GM13976 (cell line): ENCODE results near the gene KCNV2.

Experiments used
- DNase-seq: peaks from one replicate; pipeline ENCODE4 v3.0.0; 2012; ENCODE audit warnings: low spot score
- in situ Hi-C: fragments of 300-500 bp; cut with MboI; formaldehyde crosslinking; loops from one replicate; pipeline ENCODE4 v1.12.0; 2022; ENCODE audit warnings: low sequenced_read_pairs, mixed read lengths, inconsistent platforms; ENCODE audit not compliant: unreplicated experiment
- TF ChIP-seq, protein P1 (sequence below): IDR thresholded peaks from 2 replicates; pipeline ENCODE4 v1.5.1; 2012; ENCODE audit warnings: borderline replicate concordance, mild to moderate bottlenecking; ENCODE audit not compliant: insufficient read depth; ENCODE audit errors: extremely low read depth, missing control alignments, control extremely low read depth

KCNV2 gene

DNA sequence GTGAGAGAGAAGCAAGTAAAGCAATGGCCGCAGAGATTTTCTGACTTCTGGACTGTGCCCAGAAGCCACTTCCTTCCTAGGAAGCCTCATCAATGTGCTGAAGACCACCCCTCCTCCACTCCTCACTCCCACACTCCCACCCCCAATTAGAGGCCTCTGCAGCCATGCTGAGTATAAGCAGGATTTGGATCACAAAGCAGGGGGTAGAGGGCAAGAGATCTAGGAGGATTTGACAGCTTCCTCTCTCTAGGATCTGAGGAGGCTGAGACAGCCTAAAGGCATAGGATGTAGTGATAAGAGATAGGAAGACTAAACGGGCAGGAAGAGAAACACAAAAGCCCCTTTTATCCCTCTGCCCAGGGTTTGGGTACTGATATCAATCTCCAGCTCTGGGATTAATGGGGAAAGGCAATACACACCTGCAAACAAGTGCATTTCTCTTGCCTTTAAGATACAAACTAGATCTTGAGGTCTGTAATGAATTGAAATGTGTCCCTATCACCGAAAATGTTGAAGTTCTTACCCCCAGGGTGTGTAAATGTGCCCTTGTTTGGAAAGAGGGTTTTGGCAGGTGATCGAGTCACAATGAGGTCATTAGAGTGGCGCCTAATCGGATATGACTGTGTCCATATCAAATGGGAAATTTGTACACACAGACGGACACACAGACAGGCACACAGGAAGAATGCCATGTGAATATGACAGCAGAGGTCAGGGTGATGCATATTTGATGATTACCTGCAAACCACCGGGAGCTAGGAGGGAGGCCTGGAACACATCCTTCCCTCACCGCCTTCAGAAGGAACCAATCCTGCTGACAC, 28.5 kb downstream of the KCNV2 start:
- in situ Hi-C loops, result no loop called here
- TF ChIP-seq, protein P1, sequence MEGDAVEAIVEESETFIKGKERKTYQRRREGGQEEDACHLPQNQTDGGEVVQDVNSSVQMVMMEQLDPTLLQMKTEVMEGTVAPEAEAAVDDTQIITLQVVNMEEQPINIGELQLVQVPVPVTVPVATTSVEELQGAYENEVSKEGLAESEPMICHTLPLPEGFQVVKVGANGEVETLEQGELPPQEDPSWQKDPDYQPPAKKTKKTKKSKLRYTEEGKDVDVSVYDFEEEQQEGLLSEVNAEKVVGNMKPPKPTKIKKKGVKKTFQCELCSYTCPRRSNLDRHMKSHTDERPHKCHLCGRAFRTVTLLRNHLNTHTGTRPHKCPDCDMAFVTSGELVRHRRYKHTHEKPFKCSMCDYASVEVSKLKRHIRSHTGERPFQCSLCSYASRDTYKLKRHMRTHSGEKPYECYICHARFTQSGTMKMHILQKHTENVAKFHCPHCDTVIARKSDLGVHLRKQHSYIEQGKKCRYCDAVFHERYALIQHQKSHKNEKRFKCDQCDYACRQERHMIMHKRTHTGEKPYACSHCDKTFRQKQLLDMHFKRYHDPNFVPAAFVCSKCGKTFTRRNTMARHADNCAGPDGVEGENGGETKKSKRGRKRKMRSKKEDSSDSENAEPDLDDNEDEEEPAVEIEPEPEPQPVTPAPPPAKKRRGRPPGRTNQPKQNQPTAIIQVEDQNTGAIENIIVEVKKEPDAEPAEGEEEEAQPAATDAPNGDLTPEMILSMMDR, result no peak

DNA sequence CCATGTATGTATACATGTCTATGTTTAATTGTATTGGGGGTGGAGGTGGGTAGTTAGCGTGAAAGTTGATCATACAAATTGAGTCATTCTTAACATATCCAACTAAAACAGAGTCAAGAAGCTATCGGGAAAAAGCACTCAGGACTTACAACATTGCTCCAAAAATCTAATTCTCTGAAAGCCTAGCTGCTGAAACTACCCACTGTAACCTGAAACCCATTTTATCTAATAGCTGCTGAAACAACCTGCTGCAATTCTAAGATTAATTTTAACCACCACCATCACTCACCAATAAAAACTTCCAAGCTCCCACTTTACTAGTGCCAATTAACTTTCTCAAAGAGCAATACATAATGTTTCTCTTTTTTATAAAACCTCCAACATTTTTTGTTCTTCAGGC, 32.2 kb downstream of the KCNV2 start:
- no peak for DNase-seq
- in situ Hi-C loops, result no loop called here
- TF ChIP-seq, protein P1, result no peak

More for the DNA sequence above, 28.5 kb downstream of the KCNV2 start:
- no peak for DNase-seq

DNA sequence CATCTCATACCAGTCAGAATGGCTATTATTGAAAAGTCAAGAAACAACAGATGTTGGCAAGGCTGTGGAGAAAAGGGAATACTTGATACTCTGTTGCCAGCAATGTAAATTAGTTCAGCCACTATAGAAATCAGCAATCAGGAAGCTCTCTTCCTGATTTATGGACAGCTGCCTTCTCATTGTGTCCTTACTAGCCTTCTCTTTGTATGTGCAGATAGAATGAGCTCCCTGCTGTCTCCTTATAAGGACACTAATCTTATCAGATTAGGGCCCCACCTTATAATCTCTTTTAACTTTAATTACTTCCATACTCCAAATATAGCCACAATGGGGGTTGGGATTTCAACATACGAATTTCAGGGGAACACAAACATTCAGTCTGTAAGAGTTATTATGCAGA, 38.0 kb downstream of the KCNV2 start:
- no peak for DNase-seq
- in situ Hi-C loops, result no loop called here
- TF ChIP-seq, protein P1, result no peak

DNA sequence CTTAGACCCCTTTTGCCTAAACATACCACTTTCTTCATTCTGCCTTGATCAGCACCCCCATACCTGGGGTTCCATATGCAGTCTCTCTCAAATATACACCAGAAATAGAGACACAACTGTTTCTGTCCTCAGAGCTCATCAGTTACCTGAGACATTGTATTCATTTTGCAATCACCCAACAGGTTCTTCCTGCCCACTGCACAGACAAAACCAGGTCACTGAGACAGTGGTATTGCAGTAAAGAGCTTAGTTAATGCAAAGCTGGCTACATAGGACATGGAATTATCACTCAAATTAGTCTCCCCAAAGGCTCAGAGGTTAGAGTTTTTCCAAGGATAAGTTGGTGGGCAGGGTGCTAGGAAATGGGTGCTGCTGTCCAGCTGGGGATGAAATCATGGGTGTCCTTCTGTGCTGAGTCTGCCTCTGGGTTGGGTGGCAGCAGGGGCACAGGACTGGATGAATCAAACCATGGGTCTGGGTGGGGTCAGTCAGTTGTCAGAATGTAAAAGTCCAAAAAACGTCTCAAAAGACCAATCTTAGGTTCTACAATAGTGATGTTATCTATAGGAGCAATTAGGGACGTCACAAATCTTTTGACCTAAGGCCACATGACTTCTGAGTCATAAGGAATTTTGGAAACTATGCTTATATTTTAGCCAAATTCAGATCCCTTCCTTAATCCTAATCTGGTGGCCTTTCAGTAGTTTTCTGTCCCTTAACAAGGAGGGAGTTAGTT, 41.0 kb downstream of the KCNV2 start:
- DNase-seq, result no peak
- in situ Hi-C loops, result no loop called here
- TF ChIP-seq, protein P1, result no peak

DNA sequence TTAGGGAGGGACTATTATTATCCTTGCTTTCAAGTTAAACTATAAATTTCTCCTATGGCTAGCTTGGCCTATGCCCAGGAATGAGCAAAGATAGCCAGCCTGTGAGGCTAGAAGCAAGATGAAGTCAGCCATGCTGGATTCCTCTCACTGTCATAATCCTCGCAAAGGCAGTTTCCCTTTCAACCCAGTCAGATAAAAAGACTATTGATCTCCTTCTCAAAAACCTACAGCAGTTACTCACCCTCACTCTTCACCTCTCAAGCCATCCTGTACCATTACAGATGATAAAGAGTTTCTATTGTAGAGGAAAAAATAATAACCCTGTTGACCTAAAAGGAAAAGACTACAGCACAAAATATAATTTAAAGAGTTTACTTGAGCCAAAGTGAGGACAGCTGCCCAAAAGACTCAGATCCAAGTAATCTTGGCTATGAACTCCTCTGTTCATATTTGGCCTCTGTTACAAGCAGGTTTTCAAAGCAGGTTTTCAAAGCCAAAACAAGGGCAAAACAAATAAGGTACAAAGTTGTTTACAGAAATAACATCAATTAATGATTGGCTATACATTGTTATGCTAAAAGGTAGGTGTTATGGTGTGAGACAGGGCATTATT, 41.7 kb downstream of the KCNV2 start:
- DNase-seq, result no peak
- in situ Hi-C loops, result no loop called here
- TF ChIP-seq, protein P1, result no peak

DNA sequence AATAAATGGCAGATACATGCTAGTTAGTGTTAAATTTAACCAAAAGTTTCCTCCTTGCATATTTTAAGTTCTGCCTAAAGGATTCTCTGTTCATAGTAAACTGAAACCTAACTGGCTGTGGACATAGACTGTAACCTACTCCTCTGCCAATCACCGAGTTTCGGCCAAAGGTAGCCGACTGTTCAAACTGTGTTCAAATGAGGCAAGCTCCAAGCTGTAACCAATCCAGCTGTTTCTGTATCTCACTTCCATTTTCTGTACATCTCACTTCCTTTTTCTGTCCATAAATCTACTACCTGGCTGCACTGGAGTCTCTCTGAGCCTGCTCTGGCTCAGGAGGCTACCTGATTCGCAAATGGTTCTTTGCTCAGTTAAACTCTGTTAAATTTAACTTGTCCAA, 44.1 kb downstream of the KCNV2 start:
- in situ Hi-C loops, result no loop called here
- DNase-seq, result no peak
- TF ChIP-seq, protein P1, result no peak
